Activated T-cell treated with anti-CD3 and anti-CD28 coated beads for 4 hours (primary cell): ENCODE data around the gene ERCC2.

ENCODE experiments used
- DNase-seq: peaks from one replicate; pipeline ENCODE4 v3.0.0-alpha.2; 2020

The ERCC2 gene

GRCh38 chr19:45400192-45400591 lies 29.8 kb upstream of the ERCC2 start:
- DNase-seq: no peak

- no peak for DNase-seq
Observed at GRCh38 chr19:45395821-45396617, 25.6 kb upstream of the ERCC2 start.

- DNase-seq: no peak
Observed at GRCh38 chr19:45391871-45392665, 21.7 kb upstream of the ERCC2 start.

GRCh38 chr19:45391346-45391745 lies 21.0 kb upstream of the ERCC2 start:
- DNase-seq: no peak

- DNase-seq: no peak
Observed at GRCh38 chr19:45385392-45386221, 15.2 kb upstream of the ERCC2 start.

GRCh38 chr19:45382426-45382825 lies 12.1 kb upstream of the ERCC2 start:
- DNase-seq: no peak

- no peak for DNase-seq
Observed at GRCh38 chr19:45380107-45380506, 9.7 kb upstream of the ERCC2 start.

GRCh38 chr19:45376045-45376724 lies 5.8 kb upstream of the ERCC2 start:
- DNase-seq: no peak

GRCh38 chr19:45368737-45369340 lies 1.5 kb downstream of the ERCC2 start:
- DNase-seq: no peak

GRCh38 chr19:45368127-45368526 lies 2.2 kb downstream of the ERCC2 start:
- DNase-seq: no peak

GRCh38 chr19:45364696-45365095 lies 5.7 kb downstream of the ERCC2 start:
- DNase-seq: no peak

- no peak for DNase-seq
Observed at GRCh38 chr19:45363861-45364459, 6.4 kb downstream of the ERCC2 start.

GRCh38 chr19:45362291-45362690 lies 8.1 kb downstream of the ERCC2 start:
- no peak for DNase-seq

GRCh38 chr19:45361608-45362007 lies 8.8 kb downstream of the ERCC2 start:
- no peak for DNase-seq

GRCh38 chr19:45358213-45358792 lies 12.1 kb downstream of the ERCC2 start:
- DNase-seq: no peak

GRCh38 chr19:45357445-45357783 lies 13.0 kb downstream of the ERCC2 start:
- no peak for DNase-seq

GRCh38 chr19:45356760-45357444 lies 13.5 kb downstream of the ERCC2 start:
- no peak for DNase-seq

GRCh38 chr19:45355910-45356309 lies 14.5 kb downstream of the ERCC2 start:
- no peak for DNase-seq

GRCh38 chr19:45355402-45355801 lies 15.0 kb downstream of the ERCC2 start:
- DNase-seq: no peak

GRCh38 chr19:45354241-45354842 lies 16.0 kb downstream of the ERCC2 start:
- no peak for DNase-seq
